GM21526 (cell line): Measurements from ENCODE around the gene DHX58.

ENCODE experiments used
- ATAC-seq: cut with Tn5 transposase; IDR thresholded peaks from one replicate; pipeline ENCODE4 v1.9.1; 2021; ENCODE audit warnings: moderate library complexity; ENCODE audit not compliant: unreplicated experiment, low FRiP score

Gene DHX58

GRCh38 chr17:42111265-42111636, 1.3 kb downstream of the DHX58 start:
- ATAC-seq = no peak

- no peak for ATAC-seq
Measured at GRCh38 chr17:42110301-42111264, 1.9 kb downstream of the DHX58 start.

- ATAC-seq = no peak
Measured at GRCh38 chr17:42109086-42109485, 3.4 kb downstream of the DHX58 start.

GRCh38 chr17:42107597-42108576, 4.6 kb downstream of the DHX58 start:
- ATAC-seq = peak; percentile 52

GRCh38 chr17:42107124-42107523, 5.4 kb downstream of the DHX58 start:
- ATAC-seq = no peak

- no peak for ATAC-seq
Measured at GRCh38 chr17:42106009-42106408, 6.5 kb downstream of the DHX58 start.

GRCh38 chr17:42104264-42104663, 8.2 kb downstream of the DHX58 start:
- ATAC-seq = no peak

- ATAC-seq = no peak
Measured at GRCh38 chr17:42103221-42103954, 9.1 kb downstream of the DHX58 start.

GRCh38 chr17:42101513-42102292, 10.8 kb downstream of the DHX58 start:
- no peak for ATAC-seq

- ATAC-seq = no peak
Measured at GRCh38 chr17:42098730-42099399, 13.6 kb downstream of the DHX58 start.

GRCh38 chr17:42097691-42098631, 14.6 kb downstream of the DHX58 start, which contains the start of gene ZNF385C:
Gene ZNF385C, minus strand, starts transcription at chr17:42098473. Its CDS starts 35,417 bp downstream, at chr17:42063056.
- ATAC-seq = no peak

GRCh38 chr17:42096360-42097111, 16.0 kb downstream of the DHX58 start:
- no peak for ATAC-seq

- no peak for ATAC-seq
Measured at GRCh38 chr17:42094375-42095069, 18.0 kb downstream of the DHX58 start.

- no peak for ATAC-seq
Measured at GRCh38 chr17:42092939-42093338, 19.6 kb downstream of the DHX58 start.

GRCh38 chr17:42090964-42091790, 21.3 kb downstream of the DHX58 start:
- ATAC-seq = no peak

- no peak for ATAC-seq
Measured at GRCh38 chr17:42088736-42089135, 23.8 kb downstream of the DHX58 start.
